ENCODE data around the gene SERPINB8. TPM values are rescaled to one million over a fixed set of nuclear protein-coding genes. Genes with fewer than 3 reads are reported as not detected.
A peak's percentile ranks its signal among the peaks of the same experiment; 100 is the strongest.

SERPINB8 gene
- total and polyA plus RNA-seq, 2 donors (not counting 3 experiments of a cell fraction or from before 2014, with no cell fraction given): 15.3 to 25.7 TPM

GRCh38 chr18:63994783-63995399, 25.0 kb downstream of the SERPINB8 start:
- ChIA-PET CTCF (interaction anchor here (0.8 to 3.6 kb wide), 14 partner anchors 9 to 484 kb away, joined by 3 to 33 read pairs (median 6); partner anchors contain the start of gene SERPINB8), POLR2A (no interaction called here)
- Histone ChIP-seq H3K36me3 (ENCODE audit: control insufficient read depth in 2 of 2, extremely low read depth in 1 of 2, insufficient read depth in 2 of 2, low read length in 2 of 2) (no peaks in the 10 kb centered on the region), H3K9ac (replicated peaks; ENCODE audit: extremely low read depth, insufficient read depth, low read length) (no peak overlapping the region), H3K4me3 (replicated peaks in 1 of 3; ENCODE audit: insufficient read depth in 1 of 3, low read depth in 1 of 3, low read length in 3 of 3) (no peak overlapping the region), H4K20me1 (replicated peaks; ENCODE audit: control insufficient read depth, extremely low read depth, insufficient read depth, low read length) (no peaks in the 10 kb centered on the region), H3K9me1 (replicated peaks; ENCODE audit: control insufficient read depth, extremely low read depth, insufficient read depth, low read length) (no peaks in the 10 kb centered on the region), H3K4me1 (ENCODE audit: control insufficient read depth, extremely low read depth, insufficient read depth, low read length) (no peaks in the 10 kb centered on the region), H3K9me3 (replicated peaks; ENCODE audit: control insufficient read depth, insufficient read depth, low read length) (peaks cover 3% of the 10 kb centered on the region), H3K27me3 (ENCODE audit: control insufficient read depth in 2 of 2, insufficient read depth in 2 of 2, low read length in 2 of 2) (no peaks in the 10 kb centered on the region), H3K4me2 (ENCODE audit: insufficient read depth, low read length) (no peak overlapping the region), H2AFZ (ENCODE audit: low read depth, low read length) (no peak overlapping the region), H3K79me2 (ENCODE audit: control insufficient read depth, insufficient read depth, low read length) (no peaks in the 10 kb centered on the region), H3K27ac (ENCODE audit: insufficient read depth, low read depth, low read length) (no peak overlapping the region)
- TF ChIP-seq POLR2AphosphoS5 (IDR thresholded peaks at IDR 0.05; ENCODE audit: insufficient read depth, low read depth, low read length): no peak
- peak; percentile 83 to 90 for TF ChIP-seq CTCF (IDR thresholded peaks at IDR 0.05; ENCODE audit: extremely low read depth in 1 of 2, insufficient read depth in 1 of 2, low read depth in 1 of 2, low read length in 2 of 2)
- no peak for TF ChIP-seq JUN (IDR thresholded peaks at IDR 0.05; ENCODE audit: borderline replicate concordance, insufficient read depth, insufficient read length, low read depth)
- dilution Hi-C loops (cut with MboI; ENCODE audit: extremely low pct_ligation_motif_present, low sequenced_read_pairs) (no loop called here), intact Hi-C loops (cut with micrococcal nuclease) (loop anchor here (1.0 to 5.0 kb wide), 5 partner anchors 24 to 478 kb away; partner anchors contain the start of genes HMSD and SERPINB8)
- BruUV-seq (replicated peaks): no TSS peak
- peak; percentile 71 for FAIRE-seq
- peak; percentile 51 for DNase-seq (ENCODE audit: low read depth, low spot score)

- Histone ChIP-seq H3K9me1 (replicated peaks; ENCODE audit: control insufficient read depth, extremely low read depth, insufficient read depth, low read length) (no peaks in the 10 kb centered on the region), H4K20me1 (replicated peaks; ENCODE audit: control insufficient read depth, extremely low read depth, insufficient read depth, low read length) (no peaks in the 10 kb centered on the region), H3K79me2 (ENCODE audit: control insufficient read depth, insufficient read depth, low read length) (no peaks in the 10 kb centered on the region), H3K4me1 (ENCODE audit: control insufficient read depth, extremely low read depth, insufficient read depth, low read length) (no peaks in the 10 kb centered on the region), H3K9me3 (replicated peaks; ENCODE audit: control insufficient read depth, insufficient read depth, low read length) (peaks cover 3% of the 10 kb centered on the region), H3K4me2 (ENCODE audit: insufficient read depth, low read length) (no peak overlapping the region), H3K9ac (replicated peaks; ENCODE audit: extremely low read depth, insufficient read depth, low read length) (no peak overlapping the region), H3K36me3 (ENCODE audit: control insufficient read depth in 2 of 2, extremely low read depth in 1 of 2, insufficient read depth in 2 of 2, low read length in 2 of 2) (no peaks in the 10 kb centered on the region), H3K4me3 (replicated peaks in 1 of 3; ENCODE audit: insufficient read depth in 1 of 3, low read depth in 1 of 3, low read length in 3 of 3) (no peak overlapping the region), H2AFZ (ENCODE audit: low read depth, low read length) (no peak overlapping the region), H3K27ac (ENCODE audit: insufficient read depth, low read depth, low read length) (no peak overlapping the region), H3K27me3 (ENCODE audit: control insufficient read depth in 2 of 2, insufficient read depth in 2 of 2, low read length in 2 of 2) (peaks cover 0 to 3% of the 10 kb centered on the region in 2 experiments)
- ChIA-PET CTCF (interaction anchor here (0.7 to 1.2 kb wide), 3 partner anchors 12 to 61 kb away, joined by 3 to 4 read pairs (median 3); no protein-coding TSS in a partner anchor), POLR2A (no interaction called here)
- intact Hi-C loops (cut with micrococcal nuclease) (no loop called here), dilution Hi-C loops (cut with MboI; ENCODE audit: extremely low pct_ligation_motif_present, low sequenced_read_pairs) (no loop called here)
- TF ChIP-seq FOS (IDR thresholded peaks at IDR 0.05; ENCODE audit: borderline replicate concordance, insufficient read depth, low read length) (no peak), MYC (IDR thresholded peaks at IDR 0.05; ENCODE audit: low read depth, low read length) (no peak), CTCF (IDR thresholded peaks at IDR 0.05; ENCODE audit: extremely low read depth in 1 of 2, insufficient read depth in 1 of 2, low read depth in 1 of 2, low read length in 2 of 2) (no peak), EZH2 (IDR thresholded peaks at IDR 0.05; ENCODE audit: borderline replicate concordance, low read depth, low read length, severe bottlenecking) (no peak), POLR2AphosphoS5 (IDR thresholded peaks at IDR 0.05; ENCODE audit: insufficient read depth, low read depth, low read length) (no peak), POLR2A (IDR thresholded peaks at IDR 0.05; ENCODE audit: low read depth, low read length) (no peak), JUN (IDR thresholded peaks at IDR 0.05; ENCODE audit: borderline replicate concordance, insufficient read depth, insufficient read length, low read depth) (no peak), GATA2 (IDR thresholded peaks at IDR 0.05; ENCODE audit: insufficient read depth, insufficient read length, low read depth, low read length) (no peak), MAX (IDR thresholded peaks at IDR 0.05; ENCODE audit: insufficient read depth, insufficient read length) (no peak)
- no peak for DNase-seq (ENCODE audit: low read depth, low spot score)
- BruUV-seq (replicated peaks): no TSS peak
- FAIRE-seq: no peak
These were observed 27.2 kb downstream of the SERPINB8 start for GRCh38 chr18:63997041-63997440.
